ENCODE measurements around the gene RBP7. TPM values are rescaled to one million over a fixed set of nuclear protein-coding genes. Genes with fewer than 3 reads are reported as not detected.

The RBP7 gene
- total RNA-seq, 1 donor from 2014 or later = 0.47 TPM

GRCh38 chr1:10033359-10033845 is 36.4 kb downstream of the RBP7 start:
- Mint-ChIP-seq H3K4me3 (ENCODE audit: unreplicated experiment) (peak overlapping the region; percentile 87), H3K4me1 (ENCODE audit: low read depth) (peaks cover 35% of the 10 kb centered on the region), H3K36me3 (ENCODE audit: low read depth) (no peaks in the 10 kb centered on the region), H3K27ac (ENCODE audit: unreplicated experiment) (peak overlapping the region; percentile 96), H3K27me3 (ENCODE audit: low read depth) (no peaks in the 10 kb centered on the region), H3K9me3 (ENCODE audit: low read depth) (no peaks in the 10 kb centered on the region)
- no peak for DNase-seq (ENCODE audit: low spot score)
- no peak for TF ChIP-seq CTCF (IDR thresholded peaks at IDR 0.05)

DNA sequence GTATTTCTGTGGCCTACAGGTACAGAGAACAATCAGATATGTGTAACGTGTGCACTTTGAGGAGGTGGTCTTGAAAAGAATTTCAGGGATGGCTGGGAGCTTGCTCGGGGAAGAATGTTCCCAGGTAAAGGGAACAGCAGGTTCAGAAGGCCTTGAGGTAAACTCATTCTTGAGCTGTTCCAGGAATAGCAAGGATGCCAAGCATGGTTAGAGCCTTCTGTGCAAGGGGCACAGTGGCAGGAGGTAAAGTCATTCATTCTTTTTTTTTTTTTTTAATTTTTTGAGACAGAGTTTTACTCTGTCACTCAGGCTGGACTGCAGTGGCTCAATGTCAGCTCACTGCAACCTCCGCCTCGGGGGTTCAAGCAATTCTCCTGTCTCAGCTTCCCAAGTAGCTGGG is 45.7 kb downstream of the RBP7 start:
- Mint-ChIP-seq H3K4me3 (ENCODE audit: unreplicated experiment) (no peak overlapping the region), H3K36me3 (ENCODE audit: low read depth) (peaks cover 4% of the 10 kb centered on the region), H3K27me3 (ENCODE audit: low read depth) (no peaks in the 10 kb centered on the region), H3K4me1 (ENCODE audit: low read depth) (peaks cover 27% of the 10 kb centered on the region), H3K9me3 (ENCODE audit: low read depth) (no peaks in the 10 kb centered on the region), H3K27ac (ENCODE audit: unreplicated experiment) (no peak overlapping the region)
- no peak for TF ChIP-seq CTCF (IDR thresholded peaks at IDR 0.05)
- DNase-seq (ENCODE audit: low spot score) = no peak

DNA sequence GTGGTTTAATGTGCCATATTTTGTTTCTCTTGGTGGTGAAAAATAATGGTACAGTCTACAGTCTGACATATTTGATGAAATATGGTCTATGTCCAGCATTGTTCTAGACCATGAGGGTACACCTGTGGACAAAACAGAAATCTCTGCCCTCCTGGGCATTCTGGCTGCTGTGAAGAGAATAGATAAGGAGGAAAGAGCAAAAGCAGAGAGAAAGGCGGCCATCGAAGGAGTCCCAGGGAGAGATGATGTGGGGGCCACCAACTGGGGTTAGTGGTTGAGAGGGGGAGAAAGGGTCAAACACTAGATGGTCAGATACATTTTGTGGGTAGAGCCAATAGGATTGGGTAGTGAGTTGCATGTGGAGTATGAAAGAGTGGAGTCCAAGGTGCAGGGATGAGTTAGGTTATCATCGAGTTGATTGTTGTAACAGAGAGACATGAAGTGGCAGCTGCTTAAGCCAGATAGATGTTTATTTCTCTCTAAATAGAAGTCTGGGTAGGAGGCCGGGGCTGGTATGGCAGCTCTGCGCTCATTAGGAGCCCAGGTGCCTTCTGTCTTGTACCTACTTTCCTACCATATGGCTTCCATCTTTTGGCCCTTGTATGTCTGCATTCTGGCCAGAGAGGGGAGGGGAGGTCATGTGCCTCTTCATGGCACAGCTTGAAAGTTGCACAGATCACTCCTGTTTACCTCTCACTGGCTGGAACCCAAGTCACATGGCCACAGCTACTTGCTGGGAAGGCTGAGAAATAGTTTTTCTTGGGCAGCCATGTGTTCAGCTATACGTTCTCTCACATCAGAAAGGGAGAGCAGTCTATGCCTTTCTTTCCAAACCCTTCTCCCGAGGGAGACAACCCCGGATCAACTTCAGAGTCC is 48.7 kb downstream of the RBP7 start:
- Mint-ChIP-seq H3K9me3 (ENCODE audit: low read depth) (no peaks in the 10 kb centered on the region), H3K4me3 (ENCODE audit: unreplicated experiment) (no peak overlapping the region), H3K27me3 (ENCODE audit: low read depth) (no peaks in the 10 kb centered on the region), H3K27ac (ENCODE audit: unreplicated experiment) (peak overlapping the region; percentile 49), H3K4me1 (ENCODE audit: low read depth) (peaks cover 29% of the 10 kb centered on the region), H3K36me3 (ENCODE audit: low read depth) (peaks cover 4% of the 10 kb centered on the region)
- DNase-seq (ENCODE audit: low spot score) = no peak
- no peak for TF ChIP-seq CTCF (IDR thresholded peaks at IDR 0.05)

GRCh38 chr1:10046356-10047085 is 49.5 kb downstream of the RBP7 start:
- Mint-ChIP-seq H3K27me3 (ENCODE audit: low read depth) (no peaks in the 10 kb centered on the region), H3K36me3 (ENCODE audit: low read depth) (peaks cover 2% of the 10 kb centered on the region), H3K4me1 (ENCODE audit: low read depth) (peaks cover 29% of the 10 kb centered on the region), H3K4me3 (ENCODE audit: unreplicated experiment) (no peak overlapping the region), H3K9me3 (ENCODE audit: low read depth) (no peaks in the 10 kb centered on the region), H3K27ac (ENCODE audit: unreplicated experiment) (peak overlapping the region; percentile 49)
- DNase-seq (ENCODE audit: low spot score) = no peak
- TF ChIP-seq CTCF (IDR thresholded peaks at IDR 0.05) = no peak

DNA sequence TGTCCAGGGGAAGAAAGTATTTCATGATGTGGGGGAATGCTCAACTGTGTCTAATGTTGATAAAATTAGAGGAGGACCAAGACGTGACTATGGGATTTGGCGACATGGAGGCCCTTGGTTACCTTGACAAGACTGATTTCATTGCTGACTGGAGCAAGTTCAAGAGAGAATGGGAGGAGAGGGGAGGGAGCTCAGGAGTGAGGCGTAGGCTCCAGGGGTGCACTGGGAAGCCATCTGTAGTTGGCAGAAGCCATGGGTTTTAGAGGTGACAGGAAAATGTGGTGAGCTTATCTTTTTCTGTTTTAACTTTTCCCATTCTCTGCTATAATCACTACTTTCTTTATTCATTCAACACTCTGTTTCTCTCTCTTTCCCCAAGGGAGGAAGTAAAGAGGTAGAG is 51.6 kb downstream of the RBP7 start:
- DNase-seq (ENCODE audit: low spot score) = no peak
- Mint-ChIP-seq H3K27me3 (ENCODE audit: low read depth) (no peaks in the 10 kb centered on the region), H3K27ac (ENCODE audit: unreplicated experiment) (no peak overlapping the region), H3K4me1 (ENCODE audit: low read depth) (peaks cover 34% of the 10 kb centered on the region), H3K36me3 (ENCODE audit: low read depth) (peaks cover 2% of the 10 kb centered on the region), H3K4me3 (ENCODE audit: unreplicated experiment) (no peak overlapping the region), H3K9me3 (ENCODE audit: low read depth) (no peaks in the 10 kb centered on the region)
- TF ChIP-seq CTCF (IDR thresholded peaks at IDR 0.05) = no peak
